HG02623 (cell line): ENCODE data around the gene LUC7L3.
A peak's percentile ranks its signal among the peaks of the same experiment; 100 is the strongest.
"Not testable (repeated sequence)": the region's sequence is repeated elsewhere in the genome, so short reads cannot be mapped to it uniquely, and the experiment has no call there.

Experiments used
- ATAC-seq: cut with Tn5 transposase; IDR thresholded peaks from one replicate; pipeline ENCODE4 v1.9.1; 2021; ENCODE audit warnings: moderate library complexity; ENCODE audit not compliant: unreplicated experiment

Gene LUC7L3

GRCh38 chr17:50719144-50719923, at the start of gene LUC7L3:
LUC7L3 (plus strand) TSS chr17:50719603; CDS start chr17:50719733, 130 bp downstream.
- ATAC-seq = peak; percentile 94

GRCh38 chr17:50672071-50672470, 47.3 kb upstream of the LUC7L3 start:
- no peak for ATAC-seq

GRCh38 chr17:50672831-50673551, 46.4 kb upstream of the LUC7L3 start:
- ATAC-seq = no peak

GRCh38 chr17:50675190-50675589, 44.2 kb upstream of the LUC7L3 start:
- ATAC-seq = no peak

- ATAC-seq = no peak
Observed at GRCh38 chr17:50675627-50676026, 43.8 kb upstream of the LUC7L3 start.

GRCh38 chr17:50676065-50676975, 43.1 kb upstream of the LUC7L3 start:
- no peak for ATAC-seq

- no peak for ATAC-seq
Observed at GRCh38 chr17:50677851-50678375, 41.5 kb upstream of the LUC7L3 start.

- ATAC-seq = no peak
Observed at GRCh38 chr17:50679008-50679544, 40.3 kb upstream of the LUC7L3 start.

GRCh38 chr17:50680126-50680525, 39.3 kb upstream of the LUC7L3 start:
- no peak for ATAC-seq

GRCh38 chr17:50680543-50681262, 38.7 kb upstream of the LUC7L3 start:
- ATAC-seq = not testable (repeated sequence)

- ATAC-seq = no peak
Observed at GRCh38 chr17:50681263-50682200, 37.9 kb upstream of the LUC7L3 start.

GRCh38 chr17:50682441-50682840, 37.0 kb upstream of the LUC7L3 start:
- no peak for ATAC-seq

GRCh38 chr17:50682938-50683337, 36.5 kb upstream of the LUC7L3 start:
- ATAC-seq = no peak

- no peak for ATAC-seq
Observed at GRCh38 chr17:50683434-50684287, 35.7 kb upstream of the LUC7L3 start.

GRCh38 chr17:50684288-50684611, 35.2 kb upstream of the LUC7L3 start:
- ATAC-seq = no peak

GRCh38 chr17:50684612-50685333, 34.6 kb upstream of the LUC7L3 start:
- ATAC-seq = no peak

GRCh38 chr17:50685334-50685665, 34.1 kb upstream of the LUC7L3 start:
- ATAC-seq = no peak
